Mesenchymal stem cell (in vitro differentiated cells and primary cell): ENCODE measurements around the gene PKN1.

Experiments used
- DNase-seq: peaks from one replicate; pipeline ENCODE4 v3.0.0-alpha.2; 2013
- H2AFZ ChIP-seq: one replicate; pipeline ENCODE4 v1.6.1; 2013; ENCODE audit warnings: low read depth, mild to moderate bottlenecking, control low read depth, inconsistent platforms, low read length, moderate library complexity
- H2AK5ac ChIP-seq: 2 replicates; pipeline ENCODE4 v1.6.1; 2013; ENCODE audit warnings: low read length, moderate library complexity, mild to moderate bottlenecking, inconsistent platforms; ENCODE audit not compliant: severe bottlenecking
- H2BK120ac ChIP-seq: one replicate; pipeline ENCODE4 v1.6.1; 2013; ENCODE audit warnings: low read depth, mild to moderate bottlenecking, inconsistent platforms, low read length, moderate library complexity
- H2BK12ac ChIP-seq, 2 experiments: one replicate each; pipeline ENCODE4 v1.6.1; 2013; ENCODE audit warnings: inconsistent platforms in 2 of 2, low read length in 2 of 2, mild to moderate bottlenecking in 2 of 2, moderate library complexity in 2 of 2, control low read depth in 1 of 2
- H2BK15ac ChIP-seq: one replicate; pipeline ENCODE4 v1.6.1; 2013; ENCODE audit warnings: mild to moderate bottlenecking, low read depth, inconsistent platforms; ENCODE audit not compliant: poor library complexity, severe bottlenecking
- H2BK5ac ChIP-seq: 2 replicates; pipeline ENCODE4 v1.6.1; 2013; ENCODE audit warnings: low read depth, mild to moderate bottlenecking, low read length, control low read depth, inconsistent platforms; ENCODE audit not compliant: poor library complexity, severe bottlenecking
- H3K14ac ChIP-seq, 2 experiments: one replicate each; pipeline ENCODE4 v1.6.1; 2013; ENCODE audit warnings: inconsistent platforms in 2 of 2, low read length in 2 of 2, control low read depth in 1 of 2, mild to moderate bottlenecking in 1 of 2, moderate library complexity in 1 of 2
- H3K18ac ChIP-seq, 2 experiments: one replicate each; pipeline ENCODE4 v1.6.1; 2013; ENCODE audit warnings: inconsistent platforms in 2 of 2, low read length in 2 of 2, control low read depth in 1 of 2, low read depth in 1 of 2, mild to moderate bottlenecking in 1 of 2
- H3K23ac ChIP-seq, 2 experiments: one replicate each; pipeline ENCODE4 v1.6.1; 2013; ENCODE audit warnings: inconsistent platforms in 2 of 2, low read length in 2 of 2, mild to moderate bottlenecking in 2 of 2, moderate library complexity in 2 of 2, control low read depth in 1 of 2
- H3K27ac ChIP-seq: 2 replicates; pipeline ENCODE4 v1.5.1; 2013; ENCODE audit warnings: mild to moderate bottlenecking, moderate library complexity, low read length, control low read depth, inconsistent platforms; ENCODE audit not compliant: poor library complexity, severe bottlenecking
- H3K27me3 ChIP-seq, 2 experiments: 2 replicates each; pipeline versions ENCODE4 v1.6.1 to v1.7.0; 2013; ENCODE audit warnings: low read length in 2 of 2, mild to moderate bottlenecking in 2 of 2, moderate library complexity in 2 of 2, control low read depth in 1 of 2, inconsistent platforms in 1 of 2; ENCODE audit not compliant: control insufficient read depth in 1 of 2, insufficient read depth in 1 of 2
- H3K36me3 ChIP-seq, 2 experiments: 2 replicates each; pipeline versions ENCODE4 v1.6.1 to v1.7.0; 2013; ENCODE audit warnings: low read length in 2 of 2, control low read depth in 1 of 2, inconsistent platforms in 1 of 2, low read depth in 1 of 2, mild to moderate bottlenecking in 1 of 2; ENCODE audit not compliant: insufficient read depth in 2 of 2, control insufficient read depth in 1 of 2
- H3K4ac ChIP-seq, 2 experiments: one replicate each; pipeline ENCODE4 v1.6.1; 2013; ENCODE audit warnings: inconsistent platforms in 2 of 2, low read length in 2 of 2, mild to moderate bottlenecking in 2 of 2, moderate library complexity in 2 of 2, control low read depth in 1 of 2, low read depth in 1 of 2
- H3K4me1 ChIP-seq: 2 replicates; pipeline ENCODE4 v1.6.1; 2013; ENCODE audit warnings: low read depth, low read length, control low read depth; ENCODE audit not compliant: control insufficient read depth, insufficient read depth
- H3K4me2 ChIP-seq: 2 replicates; pipeline ENCODE4 v1.6.1; 2013; ENCODE audit warnings: low read length, mild to moderate bottlenecking, inconsistent platforms; ENCODE audit not compliant: poor library complexity, severe bottlenecking
- H3K4me3 ChIP-seq, 2 experiments: 2 replicates each; pipeline versions ENCODE4 v1.5.1 to v1.7.0; 2013; ENCODE audit warnings: low read length in 2 of 2, mild to moderate bottlenecking in 2 of 2, control low read depth in 1 of 2, low read depth in 1 of 2; ENCODE audit not compliant: insufficient read depth in 1 of 2
- H3K79me1 ChIP-seq: replicated peaks from 2 replicates; pipeline ENCODE4 v1.6.1; 2013; ENCODE audit warnings: mild to moderate bottlenecking, control low read depth, low read length, inconsistent platforms; ENCODE audit not compliant: poor library complexity, severe bottlenecking
- H3K9ac ChIP-seq: 2 replicates; pipeline ENCODE4 v1.7.0; 2013; ENCODE audit warnings: mild to moderate bottlenecking, low read length, moderate library complexity
- H3K9me3 ChIP-seq: 2 replicates; pipeline ENCODE4 v1.7.0; 2013; ENCODE audit warnings: mild to moderate bottlenecking, low read length; ENCODE audit not compliant: control insufficient read depth
- H4K8ac ChIP-seq: one replicate; pipeline ENCODE4 v1.6.1; 2013; ENCODE audit warnings: inconsistent platforms, mild to moderate bottlenecking, low read length, moderate library complexity
- H4K91ac ChIP-seq: one replicate; pipeline ENCODE4 v1.6.1; 2013; ENCODE audit warnings: mild to moderate bottlenecking, low read length, inconsistent platforms
- WGBS: methylation state at CpG from one replicate; pipeline ENCODE4 v1.1.7; 2013; ENCODE audit warnings: mixed read lengths; 5-methylcytosine and 5-hydroxymethylcytosine counted together

PKN1 gene

DNA sequence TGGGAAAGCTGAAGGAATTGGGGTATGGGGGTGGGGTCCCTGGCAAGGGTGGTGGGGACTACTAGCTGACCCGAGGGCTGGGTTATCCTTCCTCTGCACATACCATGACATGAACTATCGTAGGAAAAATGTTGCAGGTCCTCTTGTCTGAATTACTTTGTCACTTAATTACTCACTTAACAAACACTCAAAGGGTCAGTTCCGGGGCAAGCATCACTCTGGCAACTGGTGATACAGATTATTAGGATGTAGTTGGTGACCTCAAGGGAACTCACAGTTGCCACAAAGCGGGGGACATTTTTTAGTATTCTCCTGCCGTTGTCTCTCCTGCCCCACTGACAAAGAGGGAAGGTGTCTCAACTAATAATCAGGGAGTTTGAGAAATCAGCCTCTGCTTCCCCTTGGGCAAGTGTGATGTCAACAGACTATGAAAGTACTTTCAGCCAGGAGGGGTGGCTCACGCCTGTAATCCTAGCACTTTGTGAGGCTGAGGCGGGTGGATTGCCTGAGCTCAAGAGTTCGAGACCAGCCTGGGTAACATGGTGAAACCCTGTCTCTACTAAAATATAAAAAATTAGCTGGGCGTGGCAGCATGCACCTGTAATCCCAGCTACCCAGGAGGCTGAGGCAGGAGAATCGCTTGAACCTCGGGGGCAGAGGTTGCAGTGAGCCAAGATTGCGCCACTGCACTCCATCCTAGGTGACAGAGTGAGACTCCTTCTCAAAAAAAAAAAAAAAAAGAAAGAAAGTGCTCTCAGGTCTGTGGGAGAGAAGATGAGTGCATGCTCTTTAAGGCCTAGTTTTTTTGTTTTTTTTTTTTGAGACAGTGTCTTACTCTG, 74.8 kb downstream of the PKN1 start:
- no peak overlapping the region for H2BK120ac ChIP-seq
- no peak overlapping the region for H2BK15ac ChIP-seq
- H2AFZ ChIP-seq: no peak overlapping the region
- no peak overlapping the region for H2BK5ac ChIP-seq
- no peak overlapping the region for H3K23ac ChIP-seq
- H3K9ac ChIP-seq: no peak overlapping the region
- no peak overlapping the region for H3K18ac ChIP-seq
- no peak overlapping the region for H3K4me2 ChIP-seq
- H4K8ac ChIP-seq: no peak overlapping the region
- peak; percentile 88 for DNase-seq
- H3K14ac ChIP-seq: no peak overlapping the region
- no peak overlapping the region for H2BK12ac ChIP-seq
- peaks cover 21% of the 10 kb centered on the region for H3K4me1 ChIP-seq
- no peak overlapping the region for H3K27ac ChIP-seq
- WGBS: 58% methylated on average over 8 of the region's 12 CpGs
- H3K4ac ChIP-seq: no peak overlapping the region
- no peak overlapping the region for H4K91ac ChIP-seq
- H3K27me3 ChIP-seq: no peaks in the 10 kb centered on the region
- H3K9me3 ChIP-seq: no peaks in the 10 kb centered on the region
- no peak overlapping the region for H2AK5ac ChIP-seq
- H3K4me3 ChIP-seq: no peak overlapping the region
- no peaks in the 10 kb centered on the region for H3K36me3 ChIP-seq
- peaks cover 3% of the 10 kb centered on the region for H3K79me1 ChIP-seq

DNA sequence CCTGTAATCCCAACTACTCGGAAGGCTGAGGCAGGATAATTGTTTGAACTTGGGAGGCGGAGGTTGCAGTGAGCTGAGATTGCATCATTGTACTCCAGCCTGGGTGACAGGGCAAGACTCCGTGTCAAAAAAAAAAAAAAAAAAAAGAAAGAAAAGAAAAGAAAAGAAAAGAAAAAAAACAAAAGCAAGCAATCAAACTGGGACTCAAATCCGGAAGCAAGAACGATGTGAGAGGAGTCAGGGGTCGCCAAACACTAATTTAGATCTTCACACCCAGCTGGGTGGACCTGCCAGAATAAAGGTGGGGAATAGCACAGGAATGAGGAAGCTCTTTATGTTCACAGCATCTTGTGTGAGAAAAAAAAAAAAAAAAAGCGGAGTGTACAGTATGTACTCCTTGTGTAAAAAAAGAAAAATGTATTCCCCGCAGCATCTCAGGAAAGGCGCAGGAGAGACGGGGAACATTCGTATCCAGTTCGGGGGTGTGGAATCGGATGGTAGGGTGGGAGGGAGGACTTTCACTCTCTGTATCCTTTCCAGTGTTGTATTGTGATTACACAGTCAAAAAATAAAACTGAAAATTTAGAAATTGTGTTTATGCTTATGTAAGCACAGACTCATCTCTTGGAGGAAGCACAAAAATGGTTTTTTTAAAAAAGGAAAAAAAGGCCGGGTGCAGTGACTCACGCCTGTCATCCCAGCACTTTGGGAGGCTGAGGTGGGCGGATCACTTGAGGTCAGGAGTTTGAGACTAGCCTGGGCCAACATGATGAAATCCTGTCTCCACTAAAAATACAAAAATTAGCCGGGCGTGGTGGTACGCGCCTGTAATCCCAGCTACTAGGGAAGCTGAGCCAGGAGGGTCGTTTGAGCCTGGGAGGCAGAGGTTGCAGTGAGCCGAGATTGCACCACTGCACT, 77.5 kb downstream of the PKN1 start:
- H3K23ac ChIP-seq: no peak overlapping the region
- 67% methylated on average over 19 of the region's 22 CpGs for WGBS
- H3K9ac ChIP-seq: peak overlapping the region; percentile 94
- no peak overlapping the region for H2BK5ac ChIP-seq
- H3K4me2 ChIP-seq: no peak overlapping the region
- peak; percentile 68 for DNase-seq
- H3K36me3 ChIP-seq: peaks cover 24 to 25% of the 10 kb centered on the region in 2 experiments
- H3K9me3 ChIP-seq: no peaks in the 10 kb centered on the region
- no peak overlapping the region for H2BK15ac ChIP-seq
- no peaks in the 10 kb centered on the region for H3K27me3 ChIP-seq
- peak overlapping the region in 1 of 2 experiments; percentile 71 for H3K4me3 ChIP-seq
- H2BK12ac ChIP-seq: no peak overlapping the region
- H3K4me1 ChIP-seq: peaks cover 25% of the 10 kb centered on the region
- H3K14ac ChIP-seq: no peak overlapping the region
- H3K27ac ChIP-seq: peak overlapping the region; percentile 28
- no peak overlapping the region for H2BK120ac ChIP-seq
- no peak overlapping the region for H2AFZ ChIP-seq
- no peak overlapping the region for H3K18ac ChIP-seq
- H4K8ac ChIP-seq: no peak overlapping the region
- H3K79me1 ChIP-seq: peaks cover 7% of the 10 kb centered on the region
- H2AK5ac ChIP-seq: no peak overlapping the region
- no peak overlapping the region for H3K4ac ChIP-seq
- H4K91ac ChIP-seq: no peak overlapping the region

DNA sequence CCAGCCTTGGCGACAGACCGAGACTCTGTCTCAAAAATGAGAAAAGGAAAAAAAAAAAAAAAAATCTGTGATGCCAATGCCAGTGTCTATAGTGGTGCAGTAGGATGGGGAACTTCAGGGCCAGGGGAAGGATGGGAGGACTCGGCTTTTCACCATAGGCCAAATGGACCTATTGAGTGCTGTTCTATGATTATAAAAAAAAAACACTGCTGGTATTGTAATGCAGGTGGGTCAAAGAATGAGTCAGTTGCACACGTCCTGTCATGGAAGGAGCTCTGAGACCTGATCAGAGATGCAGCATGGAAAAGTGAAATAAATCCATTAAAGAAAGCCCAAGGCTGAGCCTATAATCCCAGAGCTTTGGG, 78.1 kb downstream of the PKN1 start:
- no peak overlapping the region for H3K18ac ChIP-seq
- H4K91ac ChIP-seq: no peak overlapping the region
- H3K79me1 ChIP-seq: peaks cover 7% of the 10 kb centered on the region
- peaks cover 30 to 32% of the 10 kb centered on the region in 2 experiments for H3K36me3 ChIP-seq
- peak overlapping the region in 1 of 2 experiments; percentile 28 for H3K4me3 ChIP-seq
- no peak overlapping the region for H2BK120ac ChIP-seq
- no peak overlapping the region for H4K8ac ChIP-seq
- no peak overlapping the region for H2BK15ac ChIP-seq
- H2BK5ac ChIP-seq: no peak overlapping the region
- WGBS: 96% methylated on average over 4 of the region's 4 CpGs
- H3K4me2 ChIP-seq: no peak overlapping the region
- peaks cover 25% of the 10 kb centered on the region for H3K4me1 ChIP-seq
- H3K27ac ChIP-seq: no peak overlapping the region
- H3K27me3 ChIP-seq: no peaks in the 10 kb centered on the region
- H2AK5ac ChIP-seq: no peak overlapping the region
- H3K9me3 ChIP-seq: no peaks in the 10 kb centered on the region
- H3K14ac ChIP-seq: no peak overlapping the region
- H2BK12ac ChIP-seq: peak overlapping the region in 1 of 2 experiments; percentile 46
- H2AFZ ChIP-seq: no peak overlapping the region
- H3K23ac ChIP-seq: no peak overlapping the region
- peak overlapping the region; percentile 47 for H3K9ac ChIP-seq
- no peak for DNase-seq
- H3K4ac ChIP-seq: no peak overlapping the region

DNA sequence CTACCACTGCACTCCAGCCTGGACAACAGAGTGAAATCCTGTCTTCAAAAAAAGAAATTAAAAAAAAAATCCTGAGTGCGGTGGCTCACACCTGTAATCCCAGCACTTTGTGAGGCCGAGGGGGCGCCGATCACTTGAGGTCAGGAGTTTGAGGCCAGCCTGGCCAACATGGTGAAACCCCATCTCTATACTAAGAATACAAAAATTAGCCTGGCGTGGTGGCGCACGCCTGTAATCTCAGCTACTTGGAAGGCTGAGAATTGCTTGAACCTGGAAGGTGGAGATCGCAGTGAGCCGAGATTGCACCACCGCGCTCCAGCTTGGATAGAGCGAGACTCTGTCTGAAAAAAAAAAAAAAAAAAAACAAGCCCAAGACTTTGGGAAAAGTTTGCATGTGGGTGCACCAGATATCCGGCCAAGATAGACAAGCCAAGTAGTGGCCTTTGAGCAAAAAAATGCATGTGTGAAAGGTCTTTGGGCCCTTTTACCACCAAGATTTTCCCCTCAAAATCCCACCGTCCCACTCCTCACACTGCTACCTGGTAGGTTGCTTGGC, 79.4 kb downstream of the PKN1 start:
- no peak overlapping the region for H2BK12ac ChIP-seq
- WGBS: 97% methylated on average over 14 of the region's 14 CpGs

More for the DNA sequence above, 79.4 kb downstream of the PKN1 start:
- Histone ChIP-seq H4K8ac (no peak overlapping the region), H2BK120ac (no peak overlapping the region), H3K9ac (no peak overlapping the region), H3K4ac (no peak overlapping the region), H3K9me3 (no peaks in the 10 kb centered on the region), H3K4me1 (peaks cover 26% of the 10 kb centered on the region), H3K4me2 (no peak overlapping the region), H3K14ac (no peak overlapping the region), H3K36me3 (peaks cover 32 to 39% of the 10 kb centered on the region in 2 experiments), H2AK5ac (no peak overlapping the region), H4K91ac (no peak overlapping the region), H3K27ac (no peak overlapping the region), H3K4me3 (no peak overlapping the region), H3K27me3 (no peaks in the 10 kb centered on the region), H3K18ac (no peak overlapping the region), H3K23ac (no peak overlapping the region), H3K79me1 (peaks cover 7% of the 10 kb centered on the region), H2AFZ (no peak overlapping the region), H2BK15ac (no peak overlapping the region), H2BK5ac (no peak overlapping the region)
- no peak for DNase-seq
